Panc1 (cell line): ENCODE results near the gene DOK7.

Experiments used
- CTCF ChIP-seq: fragments of 450-650 bp; IDR thresholded peaks from 2 replicates; pipeline ENCODE4 v1.5.1; 2017; ENCODE audit warnings: mild to moderate bottlenecking
- POLR2AphosphoS5 ChIP-seq: IDR thresholded peaks from 2 replicates; pipeline ENCODE4 v1.6.1; 2012; ENCODE audit warnings: mild to moderate bottlenecking, low read depth, low read length, moderate library complexity
- REST ChIP-seq, 2 experiments: IDR thresholded peaks; 2 replicates each; pipeline ENCODE4 v1.6.1; 2011 to 2012; ENCODE audit warnings: low read depth in 2 of 2, control low read depth in 1 of 2, low read length in 1 of 2, mild to moderate bottlenecking in 1 of 2, moderate library complexity in 1 of 2; ENCODE audit not compliant: insufficient read depth in 1 of 2
- SIN3A ChIP-seq: IDR thresholded peaks from 2 replicates; pipeline ENCODE4 v1.6.1; 2012; ENCODE audit warnings: low read depth, mild to moderate bottlenecking, low read length, moderate library complexity, borderline replicate concordance; ENCODE audit not compliant: insufficient read depth

DNA sequence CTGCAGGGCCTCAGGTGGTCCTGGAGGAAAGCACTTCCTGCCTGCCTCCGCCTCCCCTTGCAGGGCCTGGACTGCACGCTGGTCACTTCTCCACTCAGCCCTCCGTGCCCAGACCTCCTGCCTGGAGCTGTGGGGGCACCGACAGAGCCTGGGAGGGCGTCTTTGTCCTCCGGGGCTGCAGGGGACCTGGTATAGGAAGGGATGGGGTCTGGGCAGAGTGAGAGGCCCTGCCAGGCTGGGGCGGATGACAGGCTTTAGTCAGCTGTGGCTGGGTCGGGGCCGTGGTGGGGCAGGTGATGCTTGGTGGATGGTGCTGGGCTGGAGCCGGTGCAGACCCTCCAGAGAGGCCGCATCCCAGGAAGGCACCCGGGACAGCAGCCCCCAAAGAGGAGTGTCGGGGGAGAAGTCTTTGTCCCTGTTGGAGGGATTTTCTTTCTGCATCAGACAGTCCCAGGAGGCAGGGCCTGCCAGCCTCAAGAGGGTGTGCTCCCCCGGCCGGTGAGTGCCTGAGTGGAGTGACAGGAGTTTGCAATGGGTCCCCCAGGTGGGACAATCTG, 1.3 kb downstream of the DOK7 start:
- no peak for TF ChIP-seq CTCF
- no peak for TF ChIP-seq SIN3A
- TF ChIP-seq POLR2AphosphoS5, result no peak
- TF ChIP-seq REST (IDR thresholded peaks at IDR 0.05; ENCODE audit: insufficient read depth in 1 of 2, low read depth in 2 of 2, low read length in 1 of 2), result no peak
